HCT116 (cell line): ENCODE measurements around the gene RNPS1. TPM values are rescaled to one million over a fixed set of nuclear protein-coding genes. Genes with fewer than 3 reads are reported as not detected.
"Not testable (repeated sequence)": the region's sequence is repeated elsewhere in the genome, so short reads cannot be mapped to it uniquely, and the experiment has no call there.

ENCODE experiments used
- ATAC-seq: fragments of 200-7000 bp; cut with Tn5 transposase; 2 replicates; pipeline ENCODE4 v1.9.1; 2020; ENCODE audit warnings: mild to moderate bottlenecking, moderate library complexity
- BruUV-seq: library from RNA; stranded (reverse); fragments of 400-500 nt; replicated peaks from 2 replicates; lab custom pipeline; 2021; lab: Mats Ljungman, UMichigan
- CTCF ChIA-PET: fragments of 300-600 bp; sonication (Branson Sonifier 250); formaldehyde crosslinking; loops from one replicate; lab custom pipeline; 2021; ENCODE audit warnings: antibody characterized with exemption; lab: Charles Lee
- POLR2A ChIA-PET: fragments of 300-600, 350-600 bp; sonication (Branson Sonifier 250); formaldehyde crosslinking; loops from one replicate; lab custom pipeline; 2021; ENCODE audit warnings: antibody characterized with exemption; lab: Charles Lee
- RAD21 ChIA-PET, 2 experiments: fragments of 300-600 bp; sonication (Branson Sonifier 250); formaldehyde crosslinking; loops; one replicate each; lab custom pipeline; 2023; ENCODE audit warnings: low total read pairs in 2 of 2; ENCODE audit not compliant: uncharacterized antibody in 2 of 2, unreplicated experiment in 2 of 2, low non-redundant PET in 1 of 2; lab: Charles Lee
- DNase-seq: peaks from one replicate; pipeline ENCODE4 v3.0.0-alpha.2; 2010; ENCODE audit warnings: low read depth, low spot score
- H2AFZ ChIP-seq: fragments of 200-600 bp; shearing (Covaris generic), sonication (generic); 2 replicates; pipeline ENCODE4 v1.6.1; 2017; ENCODE audit warnings: low read depth, mixed run types, mixed read lengths, antibody characterized with exemption, low read length; ENCODE audit not compliant: poor library complexity, severe bottlenecking
- H3K27ac ChIP-seq: 2 replicates; pipeline ENCODE4 v1.5.1; 2012; ENCODE audit warnings: low read depth, low read length
- H3K27me3 ChIP-seq: fragments of 200-600 bp; sonication (generic); 2 replicates; pipeline ENCODE4 v1.6.1; 2016; ENCODE audit warnings: mixed run types, low read length, mixed read lengths; ENCODE audit not compliant: insufficient read depth
- H3K36me3 ChIP-seq, 2 experiments: fragments of 200-500 bp in 1 of 2; fragments of 200-600 bp in 1 of 2; sonication (Bioruptor generic) in 1 of 2; sonication (generic) in 1 of 2; 2 replicates each; pipeline versions ENCODE4 v1.5.1 to v1.6.1; 2014 to 2016; ENCODE audit warnings: low read length in 2 of 2, inconsistent platforms in 1 of 2, mixed read lengths in 1 of 2, mixed run types in 1 of 2; ENCODE audit not compliant: insufficient read depth in 2 of 2, control insufficient read depth in 1 of 2
- H3K4me1 ChIP-seq, 2 experiments: fragments of 200-600 bp in 1 of 2; sonication (generic) in 1 of 2; 2 replicates each; pipeline versions ENCODE4 v1.5.1 to v1.6.1; 2012 to 2017; ENCODE audit warnings: low read length in 2 of 2, inconsistent platforms in 1 of 2, mild to moderate bottlenecking in 1 of 2, mixed read lengths in 1 of 2, mixed run types in 1 of 2, moderate library complexity in 1 of 2; ENCODE audit not compliant: insufficient read depth in 2 of 2, control insufficient read depth in 1 of 2
- H3K4me2 ChIP-seq: fragments of 200-600 bp; sonication (generic); 2 replicates; pipeline ENCODE4 v1.6.1; 2017; ENCODE audit warnings: mixed run types, low read length, mixed read lengths
- H3K4me3 ChIP-seq, 2 experiments: fragments of 200-600 bp in 1 of 2; sonication (generic) in 1 of 2; replicated peaks in 1 of 2; 2 replicates each; pipeline ENCODE4 v1.5.1; 2011 to 2016; ENCODE audit warnings: low read length in 2 of 2, control low read depth in 1 of 2, low read depth in 1 of 2, mild to moderate bottlenecking in 1 of 2, mixed read lengths in 1 of 2, mixed run types in 1 of 2
- H3K79me2 ChIP-seq: fragments of 200-600 bp; sonication (generic); 2 replicates; pipeline ENCODE4 v1.6.1; 2017; ENCODE audit warnings: mild to moderate bottlenecking, mixed run types, low read length, moderate library complexity, mixed read lengths; ENCODE audit not compliant: insufficient read depth
- H3K9ac ChIP-seq: fragments of 200-600 bp; sonication (generic); 2 replicates; pipeline ENCODE4 v1.6.1; 2016; ENCODE audit warnings: low read length, mixed read lengths
- H3K9me2 ChIP-seq: fragments of 200-600 bp; sonication (generic), shearing (Covaris generic); 2 replicates; pipeline ENCODE4 v1.6.1; 2017; ENCODE audit warnings: mixed run types, mild to moderate bottlenecking, moderate library complexity; ENCODE audit not compliant: insufficient read depth
- H3K9me3 ChIP-seq, 2 experiments: fragments of 200-500 bp in 1 of 2; fragments of 200-600 bp in 1 of 2; sonication (Bioruptor generic) in 1 of 2; sonication (generic) in 1 of 2; 2 replicates each; pipeline ENCODE4 v1.6.1; 2014 to 2017; ENCODE audit warnings: low read length in 2 of 2, mixed read lengths in 2 of 2, inconsistent platforms in 1 of 2, low read depth in 1 of 2, mild to moderate bottlenecking in 1 of 2, mixed run types in 1 of 2, moderate library complexity in 1 of 2; ENCODE audit not compliant: control insufficient read depth in 1 of 2, insufficient read depth in 1 of 2
- H4K20me1 ChIP-seq: fragments of 200-600 bp; sonication (generic), shearing (Covaris generic); 2 replicates; pipeline ENCODE4 v1.6.1; 2017; ENCODE audit warnings: mixed run types, mild to moderate bottlenecking, moderate library complexity; ENCODE audit not compliant: insufficient read depth
- SP1 ChIP-seq: IDR thresholded peaks from 2 replicates; pipeline ENCODE4 v1.6.1; 2012; ENCODE audit warnings: low read depth
- ZNF274 ChIP-seq: fragments of 200-500 bp; sonication (Bioruptor generic); IDR thresholded peaks from 2 replicates; pipeline ENCODE4 v1.6.1; 2014; ENCODE audit warnings: mild to moderate bottlenecking, low read depth, low read length, inconsistent platforms
- intact Hi-C: fragments of 100-400 bp; cut with micrococcal nuclease; formaldehyde crosslinking; loops from 2 replicates; pipeline ENCODE4 v1.10.0; 2022
- total RNA-seq: library from RNA; stranded (reverse); gene quantifications from one replicate; pipeline ENCODE4 v1.2.1, GENCODE V29; 2021; ENCODE audit not compliant: unreplicated experiment

The RNPS1 gene
- total RNA-seq, 1 experiment from 2014 or later = 257 TPM

DNA sequence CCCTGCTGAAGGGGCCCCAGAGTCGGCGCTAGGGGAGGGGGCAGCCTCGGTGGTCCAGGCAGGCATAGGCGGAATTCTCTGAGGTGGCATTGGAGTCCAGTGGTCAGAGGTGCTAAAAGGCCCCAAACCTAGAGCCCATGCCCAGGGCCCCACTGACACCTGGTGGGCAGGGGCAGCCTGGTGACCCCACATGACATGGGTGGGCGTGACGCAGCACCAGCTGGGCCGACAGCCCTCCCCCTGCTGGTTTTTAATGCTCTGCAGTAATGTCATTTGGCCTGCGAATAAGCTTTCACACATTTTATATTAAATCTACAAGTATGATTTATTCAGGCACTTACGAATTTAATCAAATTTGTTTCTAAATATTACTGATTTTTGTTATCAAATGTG, 2.1 kb upstream of the RNPS1 start:
- Histone ChIP-seq H3K4me1 (peaks cover 15 to 21% of the 10 kb centered on the region in 2 experiments; a peak in 3 of 4 replicates), H3K9me3 (no peaks in the 10 kb centered on the region), H3K79me2 (peaks cover 34% of the 10 kb centered on the region), H4K20me1 (peaks cover 13% of the 10 kb centered on the region; the same call in 1 of the 2 replicates), H3K9ac (no peak overlapping the region; the same call in 1 of the 2 replicates), H3K36me3 (peaks cover 0 to 8% of the 10 kb centered on the region in 2 experiments; a peak in 1 of 4 replicates), H3K27ac (no peak overlapping the region), H3K9me2 (no peaks in the 10 kb centered on the region), H3K27me3 (no peaks in the 10 kb centered on the region), H3K4me3 (no peak overlapping the region; a peak in 1 of 4 replicates), H2AFZ (no peak overlapping the region), H3K4me2 (peak overlapping the region; percentile 94)
- ChIA-PET CTCF (interaction anchor here (1.9 kb wide), 1 partner anchor 231 kb away, joined by 5 read pairs; no protein-coding TSS in a partner anchor), RAD21 (no interaction called here), POLR2A (no interaction called here)
- no peak for TF ChIP-seq SP1
- TF ChIP-seq ZNF274 = no peak
- intact Hi-C loops = no loop called here
- no peak for DNase-seq
- BruUV-seq = no TSS peak
- ATAC-seq = no peak

DNA sequence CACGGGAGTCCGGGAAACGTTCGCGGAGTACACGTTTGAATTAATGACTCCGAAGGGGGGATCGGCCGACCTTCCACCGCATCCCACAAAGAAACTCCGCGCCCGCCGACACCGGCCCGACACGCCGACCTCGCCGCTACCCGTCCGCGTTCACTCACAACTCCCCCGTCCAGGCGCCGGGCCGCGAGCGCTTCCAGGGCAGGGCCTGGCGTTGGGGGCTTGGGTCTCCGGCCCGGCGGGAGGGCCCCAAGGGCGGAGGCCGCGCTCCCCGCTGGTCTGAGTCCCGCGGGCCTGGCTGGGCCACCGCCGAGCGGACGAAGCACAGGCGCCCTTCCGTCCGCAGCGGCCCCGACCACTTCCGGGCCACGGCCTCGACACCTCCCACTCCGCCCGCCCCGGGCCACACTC, 417 bp downstream of the RNPS1 start:
- peaks cover 9 to 33% of the 10 kb centered on the region in 2 experiments for H3K36me3 ChIP-seq
- peaks cover 60% of the 10 kb centered on the region for H3K79me2 ChIP-seq
- intact Hi-C loops = loop anchor here (10.0 kb wide), 2 partner anchors 157 to 237 kb away; partner anchors contain the start of gene CCNF
- CTCF ChIA-PET, RAD21 ChIA-PET, BruUV-seq, H3K9me3 ChIP-seq, POLR2A ChIA-PET, H3K9me2 ChIP-seq, H2AFZ ChIP-seq, H3K27me3 ChIP-seq, DNase-seq: not testable (repeated sequence)
- peak; percentile 71 for ATAC-seq
- H3K27ac ChIP-seq = peak overlapping the region; percentile 91
- peak overlapping the region; percentile 81 to 90 for H3K4me3 ChIP-seq
- H3K4me1 ChIP-seq = peaks cover 15 to 21% of the 10 kb centered on the region in 2 experiments; a peak in 3 of 4 replicates
- H4K20me1 ChIP-seq = peaks cover 33% of the 10 kb centered on the region; the same call in 1 of the 2 replicates
- H3K4me2 ChIP-seq = peak overlapping the region; percentile 94
- H3K9ac ChIP-seq = peak overlapping the region; percentile 94

DNA sequence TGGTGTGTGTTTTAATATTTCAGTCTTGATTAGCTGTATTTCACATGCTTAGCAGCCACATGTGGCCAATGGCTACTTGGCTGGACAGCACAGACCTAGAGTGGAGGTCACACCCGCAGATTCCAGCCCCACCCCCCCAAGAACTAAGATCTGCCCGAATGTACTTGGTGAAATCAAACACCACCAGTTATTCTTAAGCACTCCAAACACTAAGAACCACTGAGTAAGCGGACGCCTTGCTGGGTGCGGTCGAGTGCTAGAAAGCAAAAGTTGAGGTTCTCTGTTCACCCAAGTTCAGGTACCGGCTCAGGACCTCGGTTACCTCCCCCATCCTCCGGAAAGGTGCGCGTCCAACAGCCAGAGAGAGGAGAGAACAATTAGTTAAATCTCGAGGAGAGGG, 1.0 kb downstream of the RNPS1 start:
- Histone ChIP-seq H3K4me3 (peak overlapping the region; percentile 81 to 90), H3K9ac (peak overlapping the region; percentile 94), H3K4me2 (peak overlapping the region; percentile 94), H3K27ac (peak overlapping the region; percentile 91), H3K36me3 (peaks cover 15 to 39% of the 10 kb centered on the region in 2 experiments), H3K4me1 (peaks cover 15 to 21% of the 10 kb centered on the region in 2 experiments; a peak in 3 of 4 replicates), H3K79me2 (peaks cover 66% of the 10 kb centered on the region), H4K20me1 (peaks cover 34% of the 10 kb centered on the region; the same call in 1 of the 2 replicates)
- H3K9me3 ChIP-seq, ATAC-seq, RAD21 ChIA-PET, CTCF ChIA-PET, H3K27me3 ChIP-seq, DNase-seq, H2AFZ ChIP-seq, H3K9me2 ChIP-seq, POLR2A ChIA-PET: not testable (repeated sequence)
- intact Hi-C loops = loop anchor here (10.0 kb wide), 2 partner anchors 158 to 238 kb away; partner anchors contain the start of gene CCNF
- BruUV-seq = TSS peak; percentile 54

DNA sequence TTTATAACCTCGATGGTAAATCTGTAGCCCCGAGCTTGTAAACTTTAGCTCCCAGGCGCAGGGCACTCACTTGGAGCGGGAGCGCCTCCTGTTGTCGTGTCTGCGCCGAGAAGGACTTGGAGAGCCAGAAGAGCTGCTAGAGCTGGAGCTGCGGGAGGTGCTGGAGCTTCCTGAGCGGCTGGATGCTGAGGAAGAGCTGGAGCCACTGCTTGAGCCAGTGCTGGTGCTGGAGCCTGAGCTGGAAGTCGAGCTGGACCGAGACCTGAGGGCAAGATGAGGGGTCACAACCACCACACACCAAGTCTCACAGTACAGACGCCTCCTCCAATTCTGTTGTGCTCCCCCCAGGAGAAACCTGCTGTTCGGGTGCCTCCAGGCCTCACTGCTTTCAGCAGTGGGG, 4.9 kb downstream of the RNPS1 start:
- BruUV-seq, H3K4me2 ChIP-seq, H3K9ac ChIP-seq, H3K27ac ChIP-seq, H3K4me3 ChIP-seq, CTCF ChIA-PET, H3K4me1 ChIP-seq, ATAC-seq, H3K9me3 ChIP-seq, H2AFZ ChIP-seq, RAD21 ChIA-PET, H3K9me2 ChIP-seq, H3K27me3 ChIP-seq, DNase-seq: not testable (repeated sequence)
- H3K36me3 ChIP-seq = peaks cover 40 to 70% of the 10 kb centered on the region in 2 experiments
- H3K79me2 ChIP-seq = peaks cover 98% of the 10 kb centered on the region
- peaks cover 34% of the 10 kb centered on the region; the same call in 1 of the 2 replicates for H4K20me1 ChIP-seq
- POLR2A ChIA-PET = interaction anchor here (0.6 to 2.8 kb wide), 4 partner anchors 9 to 275 kb away, joined by 3 to 9 read pairs (median 6); partner anchors contain the start of genes ECI1, PDPK1 and TEDC2
- intact Hi-C loops = loop anchor here (10.0 kb wide), 2 partner anchors 162 to 242 kb away; partner anchors contain the start of gene CCNF
